Testis (tissue), 3 donors: ENCODE results near the gene ORC2. TPM values are rescaled to one million over a fixed set of nuclear protein-coding genes. Genes with fewer than 3 reads are reported as not detected.

Experiments used
- DNase-seq: peaks from one replicate; pipeline ENCODE4 v3.0.0-alpha.2; 2019
- H3K27ac ChIP-seq, 2 donors: fragments of 200-600 bp; sonication (generic); one replicate each; pipeline ENCODE4 v1.5.1; 2019
- H3K27me3 ChIP-seq: fragments of 200-600 bp; sonication (generic); one replicate; pipeline ENCODE4 v1.5.1; 2019
- H3K36me3 ChIP-seq: fragments of 200-600 bp; sonication (generic); one replicate; pipeline ENCODE4 v1.5.1; 2017; ENCODE audit warnings: low read depth; ENCODE audit errors: missing control alignments
- H3K4me1 ChIP-seq: fragments of 200-600 bp; sonication (generic); one replicate; pipeline ENCODE4 v1.5.1; 2019
- H3K4me3 ChIP-seq, 2 donors: fragments of 200-600 bp; sonication (generic); one replicate each; pipeline ENCODE4 v1.5.1; 2017 to 2019
- H3K9me3 ChIP-seq: fragments of 200-600 bp; sonication (generic); one replicate; pipeline ENCODE4 v1.5.1; 2017
- CTCF ChIP-seq, 3 experiments: fragments of 450-650 bp in 2 of 3; fragments of 200-600 bp in 1 of 3; sonication (generic) in 1 of 3; IDR thresholded peaks; one replicate each; pipeline ENCODE4 v1.5.1; 2016 to 2019; ENCODE audit warnings: antibody characterized with exemption in 3 of 3, mild to moderate bottlenecking in 2 of 3, moderate library complexity in 1 of 3
- POLR2A ChIP-seq: fragments of 450-650 bp; IDR thresholded peaks from one replicate; pipeline ENCODE4 v1.6.1; 2017; ENCODE audit warnings: antibody characterized with exemption, mild to moderate bottlenecking, moderate library complexity
- WGBS, 2 donors: methylation state at CpG; one replicate each; pipeline ENCODE4 v1.1.5; 2018; 5-methylcytosine and 5-hydroxymethylcytosine counted together
- intact Hi-C: fragments of 100-400 bp; cut with DNase I; formaldehyde crosslinking; loops from one replicate; pipeline ENCODE4 v1.15.1; 2023; ENCODE audit warnings: low total_unique reads
- polyA plus RNA-seq: library from polyadenylated mRNA; stranded (reverse); fragments of 350-450 nt; fragmentation: Illumina TruSeq; extraction: RNeasy Lipid Tissue Mini Kit (QIAGEN cat#74804); gene quantifications from one replicate; pipeline ENCODE4 v1.2.3, GENCODE V29; 2014; ENCODE audit warnings: low read depth, low replicate concordance; ENCODE audit not compliant: insufficient read depth
- total RNA-seq, 2 donors: library from RNA; depleted of rRNA; stranded (reverse); fragments of >200 nt; gene quantifications; one replicate each; pipeline ENCODE4 v1.2.3, GENCODE V29; 2016

Gene ORC2
- total and polyA plus RNA-seq, 3 donors from 2014 or later = 31.8 to 70.4 (median 32.5) TPM

- intact Hi-C loops = no loop called here
- H3K4me3 ChIP-seq = no peak overlapping the region
- no peaks in the 10 kb centered on the region for H3K36me3 ChIP-seq
- H3K27ac ChIP-seq = no peak overlapping the region
- H3K9me3 ChIP-seq = no peaks in the 10 kb centered on the region
- no peaks in the 10 kb centered on the region for H3K27me3 ChIP-seq
- no peaks in the 10 kb centered on the region for H3K4me1 ChIP-seq
- no peak for DNase-seq
- TF ChIP-seq CTCF (IDR thresholded peaks at IDR 0.05) (no peak), POLR2A (no peak)
- 82 to 85% methylated on average over 3 of the region's 3 CpGs for WGBS, 2 donors
Measured at GRCh38 chr2:200930947-200931626, 32.4 kb downstream of the ORC2 start.

- Histone ChIP-seq H3K27ac (no peak overlapping the region), H3K27me3 (no peaks in the 10 kb centered on the region), H3K36me3 (no peaks in the 10 kb centered on the region), H3K4me1 (no peaks in the 10 kb centered on the region), H3K9me3 (no peaks in the 10 kb centered on the region), H3K4me3 (no peak overlapping the region)
- DNase-seq = no peak
- intact Hi-C loops = no loop called here
- no peak for TF ChIP-seq POLR2A
- no peak for TF ChIP-seq CTCF (IDR thresholded peaks at IDR 0.05)
- whole genome bisulfite sequencing, 2 donors = 76% methylated on average over 2 of the region's 2 CpGs
Measured at GRCh38 chr2:200929334-200930249, 33.9 kb downstream of the ORC2 start.

GRCh38 chr2:200922439-200922838, 41.0 kb downstream of the ORC2 start:
- H3K4me3 ChIP-seq = no peak overlapping the region
- WGBS, 2 donors = 85 to 91% methylated on average over 6 of the region's 6 CpGs
- H3K36me3 ChIP-seq = no peaks in the 10 kb centered on the region
- H3K27me3 ChIP-seq = no peaks in the 10 kb centered on the region
- intact Hi-C loops = no loop called here
- no peak overlapping the region for H3K27ac ChIP-seq
- no peaks in the 10 kb centered on the region for H3K9me3 ChIP-seq
- no peak for TF ChIP-seq POLR2A
- TF ChIP-seq CTCF (IDR thresholded peaks at IDR 0.05) = no peak
- H3K4me1 ChIP-seq = no peaks in the 10 kb centered on the region
- DNase-seq = no peak

GRCh38 chr2:200913654-200914053, 49.8 kb downstream of the ORC2 start:
- intact Hi-C loops = no loop called here
- DNase-seq = no peak
- H3K36me3 ChIP-seq = no peaks in the 10 kb centered on the region

More at GRCh38 chr2:200913654-200914053, 49.8 kb downstream of the ORC2 start:
- no peak for TF ChIP-seq CTCF (IDR thresholded peaks at IDR 0.05)
- TF ChIP-seq POLR2A = no peak
- Histone ChIP-seq H3K4me3 (no peak overlapping the region), H3K27ac (no peak overlapping the region), H3K4me1 (no peaks in the 10 kb centered on the region), H3K27me3 (no peaks in the 10 kb centered on the region), H3K9me3 (no peaks in the 10 kb centered on the region)
